GM19452 (cell line): ENCODE data around the gene ZNF598.

Source experiments
- ATAC-seq: cut with Tn5 transposase; IDR thresholded peaks from one replicate; pipeline ENCODE4 v1.9.1; 2021; ENCODE audit not compliant: unreplicated experiment

Gene ZNF598

DNA sequence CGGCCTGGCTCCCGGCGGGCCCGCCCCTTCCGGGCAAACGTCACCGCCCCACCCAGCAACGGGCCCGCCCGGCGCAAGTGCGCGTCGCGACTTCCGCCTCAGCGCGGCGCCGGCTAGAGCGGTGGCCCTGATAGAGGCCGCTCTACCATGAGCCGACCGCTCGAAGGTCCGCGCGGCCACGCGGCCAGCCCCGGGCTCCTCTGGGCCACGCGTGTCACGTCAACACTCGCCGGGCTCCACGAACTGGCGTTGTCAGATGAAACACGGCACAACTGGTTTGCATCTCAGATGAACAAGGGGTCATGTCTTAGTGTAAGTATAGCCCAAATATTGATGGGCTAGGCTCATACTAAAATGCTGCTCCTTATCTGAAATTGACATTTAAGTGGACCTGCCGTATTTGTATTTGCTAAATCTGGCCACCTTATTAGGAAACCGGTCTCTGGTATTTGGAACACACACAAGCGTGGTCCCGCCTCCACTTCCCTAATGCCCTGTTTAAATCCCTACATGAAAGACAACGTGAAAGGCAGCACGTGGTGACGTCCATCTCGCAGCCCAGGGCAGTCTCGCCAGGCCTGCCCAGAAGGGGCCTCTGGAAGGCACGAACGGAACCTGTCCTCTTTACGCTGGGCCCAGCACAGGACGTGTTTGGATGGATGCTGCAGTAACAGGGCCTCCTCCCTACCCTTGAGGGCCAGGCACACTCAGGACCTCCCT, at the start of gene ZNF598:
Gene ZNF598, minus strand, starts transcription at position 31 of the 720 bp plus-strand sequence.
- ATAC-seq, result peak; percentile 87

DNA sequence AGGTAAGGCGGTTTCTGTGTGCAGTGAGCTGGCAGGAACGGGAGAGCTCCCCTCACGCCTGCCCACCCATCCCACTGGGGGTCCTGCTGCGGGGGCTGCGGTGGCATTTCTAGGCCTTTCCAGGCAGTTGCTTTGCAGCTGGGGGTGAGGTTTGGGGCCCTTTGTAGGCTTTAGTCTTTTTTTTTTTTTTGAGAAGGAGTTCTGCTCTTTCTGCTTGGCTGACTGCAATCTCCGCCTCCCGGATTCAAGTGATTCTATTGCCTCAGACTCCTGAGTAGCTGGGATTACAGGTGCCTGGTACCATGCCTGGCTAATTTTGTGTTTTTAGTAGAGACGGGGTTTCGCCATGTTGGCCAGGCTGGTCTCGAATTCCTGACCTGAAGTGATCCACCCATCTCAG, 49.3 kb upstream of the ZNF598 start:
- no peak for ATAC-seq

DNA sequence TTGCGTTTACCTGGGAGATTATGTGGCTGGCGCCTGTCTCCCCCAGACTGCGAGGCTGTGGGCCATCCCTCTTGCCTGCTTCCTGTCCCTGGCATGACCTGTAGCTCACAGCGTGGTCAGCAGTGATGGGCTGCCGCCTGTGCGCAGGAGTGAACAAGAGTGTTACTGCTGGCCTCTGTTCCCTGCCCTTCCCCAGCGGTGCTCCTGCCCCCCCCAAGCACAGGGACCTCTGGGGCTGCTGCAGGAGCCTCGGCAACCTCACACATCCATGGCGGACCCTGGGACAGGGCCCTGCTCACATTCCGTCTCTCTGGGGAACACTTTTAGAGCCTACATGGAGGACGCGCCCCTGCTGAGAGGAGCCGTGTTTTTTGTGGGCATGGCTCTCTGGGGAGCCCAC, 48.8 kb upstream of the ZNF598 start:
- ATAC-seq, result no peak

DNA sequence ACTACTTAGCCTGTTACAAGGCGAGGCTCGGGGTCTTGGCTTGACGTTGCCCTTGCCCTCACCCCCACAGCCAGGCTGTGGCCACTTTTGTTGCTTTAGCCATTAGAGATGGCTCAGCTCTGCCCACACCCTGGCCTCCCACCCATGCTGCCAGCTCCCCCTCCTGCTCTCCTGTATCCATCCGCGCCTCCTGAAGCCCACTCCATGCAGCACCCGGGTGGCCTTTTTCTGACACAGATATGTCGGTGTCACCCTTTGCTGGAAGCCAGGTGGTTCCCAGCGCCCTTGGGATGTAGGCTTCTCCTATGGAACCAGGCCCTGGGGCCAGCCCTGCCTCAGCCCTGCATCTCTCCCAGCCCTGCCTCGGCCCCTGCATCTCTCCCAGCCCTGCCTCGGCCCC, 47.8 kb upstream of the ZNF598 start:
- no peak for ATAC-seq

DNA sequence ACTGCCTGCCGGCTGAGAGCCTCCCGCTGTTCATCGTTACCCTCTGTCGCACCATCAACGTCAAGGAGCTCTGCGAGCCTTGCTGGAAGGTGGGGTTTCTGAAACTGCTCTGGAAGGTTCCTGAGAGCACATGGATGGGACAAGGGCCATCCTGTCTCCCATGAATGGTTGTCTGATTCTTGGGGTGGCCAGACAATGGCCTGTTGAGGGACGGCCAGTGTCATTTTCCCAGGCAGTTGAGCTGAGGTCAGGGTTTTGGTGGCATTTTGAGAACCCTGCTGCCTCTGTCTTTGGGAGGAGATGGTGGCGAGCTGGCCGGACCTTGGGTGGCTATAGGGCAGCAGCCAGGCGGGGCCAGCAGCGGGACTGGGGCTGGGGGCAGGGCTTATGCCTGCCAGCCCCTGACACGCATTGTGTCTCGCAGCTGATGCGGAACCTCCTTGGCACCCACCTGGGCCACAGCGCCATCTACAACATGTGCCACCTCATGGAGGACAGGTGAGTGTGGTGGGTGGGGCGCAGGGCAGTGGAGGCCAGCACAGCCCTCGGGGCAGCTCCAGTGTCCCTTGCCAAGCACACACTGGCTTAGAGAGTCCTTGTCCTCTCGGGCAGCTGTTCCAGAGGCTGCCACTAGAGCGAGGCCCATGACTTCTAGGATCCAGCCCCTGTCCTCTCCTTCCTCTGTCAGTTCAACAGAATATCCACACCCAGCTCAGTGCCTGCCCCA, 47.2 kb upstream of the ZNF598 start:
- ATAC-seq, result no peak

DNA sequence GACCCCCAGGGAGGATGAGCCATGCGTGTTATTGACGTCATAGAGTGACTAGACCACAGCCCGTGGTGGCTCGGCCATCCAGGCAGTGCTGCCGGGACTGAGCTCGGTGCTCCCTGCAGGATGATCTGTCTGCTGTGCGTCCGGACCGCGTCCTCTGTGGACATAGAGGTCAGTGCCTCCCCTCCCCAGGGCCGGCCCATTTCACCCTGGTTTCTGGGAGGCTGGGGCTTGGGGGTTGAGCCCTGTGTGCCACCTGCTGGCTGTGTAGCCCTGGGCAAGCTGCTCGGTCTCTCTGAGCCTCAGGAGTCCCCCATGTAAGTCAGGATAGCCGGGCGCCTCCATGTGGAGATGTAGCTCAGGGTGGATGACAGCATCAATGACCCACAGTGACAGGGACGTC, 46.5 kb upstream of the ZNF598 start:
- ATAC-seq, result no peak

DNA sequence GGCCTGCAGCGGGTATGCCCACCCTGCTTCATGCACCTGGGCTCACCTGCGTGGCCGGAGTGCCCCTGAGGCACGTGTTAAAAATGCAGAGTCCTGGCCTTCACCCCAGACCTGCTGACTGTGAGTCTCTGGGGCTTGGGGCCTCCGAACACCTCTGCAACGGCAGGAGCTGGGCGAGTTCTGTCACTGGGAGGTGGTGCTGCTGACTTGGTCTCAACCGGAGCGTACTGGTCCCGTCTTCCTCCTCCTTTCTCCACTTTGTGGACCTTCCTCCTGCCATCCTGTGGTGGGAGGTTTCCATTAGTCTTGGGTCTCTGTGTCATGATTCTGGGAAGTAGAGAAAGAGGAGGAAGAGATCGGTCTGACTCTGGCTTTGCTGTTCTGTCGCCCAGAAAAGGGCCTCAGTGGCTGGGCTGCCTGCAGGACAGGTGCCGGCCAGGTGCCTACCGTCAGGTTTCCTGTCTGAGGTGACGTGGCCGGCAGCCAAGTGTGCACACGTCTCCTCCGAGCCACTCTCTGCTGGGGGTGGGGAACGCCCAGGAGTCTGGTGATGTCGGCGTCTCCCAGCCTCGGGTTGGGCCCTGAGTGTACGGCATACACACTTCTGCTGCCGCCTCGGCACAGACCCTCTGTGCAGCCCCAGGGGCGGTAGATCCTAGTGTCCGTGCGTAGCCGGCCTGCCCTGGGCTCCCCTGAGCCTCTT, 45.1 kb upstream of the ZNF598 start:
- ATAC-seq, result no peak

DNA sequence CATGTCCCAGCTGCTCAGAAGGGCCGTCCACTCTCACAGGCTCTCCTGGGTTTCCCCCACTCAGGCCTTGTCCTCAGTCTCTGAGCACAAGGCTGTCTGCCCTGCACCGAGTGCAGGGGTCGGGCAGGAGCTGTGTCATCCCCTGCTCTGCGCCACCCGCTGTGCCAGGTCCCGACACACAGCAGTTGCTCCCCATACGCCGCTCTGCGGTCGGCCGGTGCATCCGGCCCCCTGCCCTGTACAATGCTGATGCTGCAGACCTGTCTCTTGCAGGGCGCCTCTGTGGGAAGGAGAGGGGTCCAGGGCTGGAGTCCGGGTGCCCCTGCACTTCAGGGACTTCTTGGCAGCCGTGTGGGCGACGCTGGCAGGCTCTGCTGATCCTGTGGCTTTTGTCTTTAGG, 44.3 kb upstream of the ZNF598 start:
- ATAC-seq, result no peak

DNA sequence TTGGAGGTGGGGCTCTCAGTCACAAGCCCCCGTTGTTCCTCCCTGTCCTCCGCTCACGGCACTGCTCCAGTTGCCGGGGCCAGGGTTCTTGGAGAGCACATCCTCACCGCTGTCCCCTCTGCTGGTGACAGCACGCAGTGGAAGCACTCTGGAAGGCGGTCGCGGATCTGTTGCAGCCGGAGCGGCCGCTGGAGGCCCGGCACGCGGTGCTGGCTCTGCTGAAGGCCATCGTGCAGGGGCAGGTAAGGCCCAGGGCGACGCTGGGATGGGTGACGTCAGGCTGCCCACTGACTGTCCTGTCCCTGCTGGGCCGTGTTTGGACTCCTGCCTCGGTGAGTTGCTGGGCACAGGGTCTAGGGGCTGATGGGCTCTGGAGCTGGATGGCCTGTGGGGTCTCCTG, 43.6 kb upstream of the ZNF598 start:
- no peak for ATAC-seq

DNA sequence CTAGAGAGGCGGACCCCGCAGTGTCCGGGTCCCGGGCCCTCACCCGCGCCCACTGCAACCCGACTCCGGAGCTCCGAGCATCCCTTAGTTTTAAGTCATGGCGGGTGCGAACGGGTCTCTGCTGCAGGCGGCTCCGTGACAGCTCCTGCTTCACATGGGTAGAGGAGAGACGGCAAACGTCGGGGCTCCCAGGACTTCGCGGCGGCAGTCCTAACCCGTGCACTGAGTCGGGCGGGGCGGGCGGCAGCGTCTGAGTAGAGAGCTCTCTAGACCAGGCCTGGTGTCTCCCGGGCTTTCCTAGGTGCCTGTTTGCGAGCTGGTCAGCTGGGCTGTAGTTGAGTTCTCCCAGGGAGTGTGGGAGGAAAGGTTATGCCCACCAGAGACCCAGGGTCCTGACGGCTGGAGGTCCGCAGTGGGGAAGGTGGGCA, 38.5 kb upstream of the ZNF598 start:
- no peak for ATAC-seq

DNA sequence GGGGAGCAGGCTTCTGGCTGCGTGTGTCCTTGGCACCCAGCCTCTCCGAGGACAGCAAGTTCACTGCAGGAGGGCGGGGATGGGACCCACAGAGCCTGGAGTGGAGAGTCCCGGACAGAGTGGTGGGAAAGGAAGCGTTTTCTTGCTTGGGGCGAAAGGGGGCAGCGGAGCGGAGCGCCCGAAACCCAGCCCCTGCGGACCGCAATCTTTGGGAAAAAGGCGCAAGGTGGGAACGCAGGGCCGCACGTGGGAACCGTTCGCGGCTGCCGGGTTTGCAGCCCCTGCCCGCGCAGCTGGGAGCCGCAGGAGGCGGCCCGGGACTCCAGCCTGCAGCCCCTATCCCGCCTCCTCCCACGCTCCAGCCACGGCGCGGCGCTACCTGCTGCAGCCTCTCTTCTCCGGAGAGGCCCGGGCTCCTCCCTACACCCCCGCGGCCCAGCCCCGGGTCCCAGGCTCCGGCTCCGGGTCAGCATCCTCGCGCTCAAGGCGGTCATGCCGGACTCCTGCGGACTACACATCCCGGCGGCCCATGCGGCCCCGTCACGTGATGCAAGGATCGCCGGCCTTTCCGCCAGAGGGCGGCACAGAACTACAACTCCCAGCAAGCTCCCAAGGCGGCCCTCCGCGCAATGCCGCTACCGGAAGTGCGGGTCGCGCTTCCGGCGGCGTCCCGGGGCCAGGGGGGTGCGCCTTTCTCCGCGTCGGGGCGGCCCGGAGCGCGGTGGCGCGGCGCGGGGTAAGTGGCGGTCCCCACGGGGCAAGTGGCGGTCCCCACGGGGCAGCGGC, 37.9 kb upstream of the ZNF598 start, which contains the start of the genes NTHL1 and TSC2:
Gene NTHL1, minus strand, starts transcription at position 505 of the 786 bp plus-strand sequence. Its CDS starts 11 bp downstream, at position 494.
Gene TSC2, plus strand, starts transcription at position 656 of the 786 bp plus-strand sequence. CDS start 631 bp downstream, outside the sequence.
- peak; percentile 89 for ATAC-seq

DNA sequence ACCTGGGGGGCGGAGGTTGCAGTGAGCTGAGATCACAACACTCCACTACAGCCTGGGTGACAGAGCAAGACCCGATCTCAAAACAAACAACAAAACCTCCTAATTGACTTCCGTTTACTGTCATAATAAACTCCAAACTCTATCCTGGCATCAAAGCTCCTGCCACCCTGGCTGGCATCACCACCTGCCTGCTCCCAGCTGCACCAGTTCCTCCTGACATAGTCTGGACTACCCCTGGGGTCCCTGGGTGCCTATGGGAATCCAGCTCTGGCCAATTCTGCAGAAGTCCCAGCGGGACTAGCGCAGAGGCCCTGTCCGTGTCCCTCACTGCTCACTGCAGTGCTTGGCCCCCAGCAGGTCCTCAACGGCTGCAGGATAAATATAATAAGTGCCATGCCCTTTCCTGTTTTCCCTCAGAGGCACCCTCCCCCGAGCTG, 37.3 kb upstream of the ZNF598 start:
- ATAC-seq, result no peak

DNA sequence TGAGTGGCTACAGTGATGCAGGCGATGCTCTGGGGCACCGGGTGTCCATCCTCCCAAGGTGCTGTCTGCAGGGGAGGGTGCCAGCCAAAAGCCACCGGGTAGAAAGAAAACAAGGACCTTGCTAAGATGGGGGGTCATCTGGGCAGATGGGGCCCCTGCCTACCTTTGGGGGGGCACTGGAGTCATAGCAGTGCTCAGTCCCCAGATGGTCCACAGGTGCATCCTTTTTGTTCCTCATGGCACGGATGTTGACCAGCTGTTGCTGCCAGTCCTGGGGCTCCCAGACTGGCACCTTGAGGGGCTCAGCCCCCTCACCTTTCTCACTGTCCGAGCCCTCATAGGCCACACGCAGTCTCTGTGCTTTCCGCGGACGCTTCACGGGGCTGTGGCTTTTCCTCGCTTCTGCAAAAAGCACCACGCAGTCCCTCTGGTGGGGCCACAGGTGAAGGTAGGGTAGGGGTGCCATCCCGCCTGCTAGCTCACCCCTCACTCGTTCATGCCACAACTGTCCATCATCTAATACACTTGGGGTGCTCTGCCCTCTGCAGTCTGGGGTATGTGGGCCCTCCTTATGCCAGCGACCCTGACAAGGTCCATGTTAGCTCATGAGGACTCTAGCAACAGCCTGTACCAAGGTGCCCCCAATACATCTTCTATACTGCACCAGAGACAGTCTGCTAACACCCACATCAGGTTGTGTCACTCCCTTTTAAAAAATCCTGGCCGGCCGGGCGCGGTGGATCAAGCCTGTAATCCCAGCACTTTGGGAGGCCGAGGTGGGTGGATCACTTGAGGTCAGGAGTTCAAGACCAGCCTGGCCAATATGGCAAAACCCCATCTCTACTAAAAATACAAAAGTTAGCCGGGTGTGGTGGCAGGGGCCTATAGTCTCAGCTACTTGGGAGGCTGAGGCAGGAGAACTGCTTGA, 36.6 kb upstream of the ZNF598 start:
- ATAC-seq, result no peak

DNA sequence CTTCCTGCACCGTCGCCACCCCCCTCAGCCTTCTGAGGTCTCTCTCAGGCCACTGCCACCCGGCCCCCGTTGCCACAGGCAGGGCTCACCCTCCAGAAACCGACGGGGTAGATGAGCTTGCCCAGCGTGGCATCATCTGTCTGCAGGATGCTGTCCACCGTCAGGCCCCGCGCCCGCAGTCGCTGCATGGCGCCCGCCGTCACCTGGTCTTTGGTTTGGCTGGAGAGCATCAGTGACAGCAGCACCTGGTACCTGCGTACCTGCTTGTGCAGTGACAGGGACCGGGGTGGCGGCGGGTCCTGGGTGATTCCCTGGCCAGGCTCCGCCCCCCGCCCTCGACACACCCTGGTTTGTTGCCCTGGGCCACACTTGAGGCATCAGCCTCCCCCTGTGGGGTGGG, 34.9 kb upstream of the ZNF598 start:
- no peak for ATAC-seq

DNA sequence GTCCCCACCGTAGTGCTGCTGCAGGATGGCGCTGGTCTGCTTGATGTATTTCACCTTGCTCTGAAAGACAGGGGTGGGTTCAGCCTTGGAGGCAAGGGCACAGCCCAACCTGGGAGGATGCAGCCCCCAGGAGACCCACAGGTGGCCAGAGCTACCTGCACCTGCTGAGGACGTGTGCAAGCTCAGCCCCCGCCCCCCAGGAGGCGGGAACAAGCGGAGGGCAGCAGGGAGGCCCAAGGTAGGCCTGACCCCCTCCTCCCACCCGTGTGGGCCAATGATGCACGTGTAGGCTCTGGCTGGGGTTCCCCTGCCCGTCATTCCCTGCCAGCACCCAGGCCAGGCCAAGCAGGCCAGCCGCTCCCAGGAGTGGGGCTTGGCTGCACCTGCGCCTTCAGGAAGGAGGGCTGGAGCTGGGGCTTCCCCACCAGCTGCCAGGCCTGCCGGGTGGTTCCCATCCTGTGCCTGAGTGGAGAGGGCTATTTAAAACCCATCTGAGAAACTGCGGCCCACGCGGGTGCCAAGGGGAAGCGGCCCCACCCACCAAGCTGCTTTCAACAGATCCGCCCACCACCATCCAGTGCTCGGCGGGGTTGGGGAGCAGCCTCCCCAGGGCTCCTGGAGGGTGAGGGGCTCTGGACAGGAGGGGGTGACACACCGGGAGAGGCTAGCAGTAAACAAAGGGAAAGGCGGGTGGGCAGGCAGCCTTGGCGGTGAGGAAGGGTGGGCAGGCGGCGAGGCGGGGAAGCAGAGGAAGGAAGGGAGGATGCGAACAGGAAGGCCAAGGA, 34.2 kb upstream of the ZNF598 start:
- ATAC-seq, result no peak

DNA sequence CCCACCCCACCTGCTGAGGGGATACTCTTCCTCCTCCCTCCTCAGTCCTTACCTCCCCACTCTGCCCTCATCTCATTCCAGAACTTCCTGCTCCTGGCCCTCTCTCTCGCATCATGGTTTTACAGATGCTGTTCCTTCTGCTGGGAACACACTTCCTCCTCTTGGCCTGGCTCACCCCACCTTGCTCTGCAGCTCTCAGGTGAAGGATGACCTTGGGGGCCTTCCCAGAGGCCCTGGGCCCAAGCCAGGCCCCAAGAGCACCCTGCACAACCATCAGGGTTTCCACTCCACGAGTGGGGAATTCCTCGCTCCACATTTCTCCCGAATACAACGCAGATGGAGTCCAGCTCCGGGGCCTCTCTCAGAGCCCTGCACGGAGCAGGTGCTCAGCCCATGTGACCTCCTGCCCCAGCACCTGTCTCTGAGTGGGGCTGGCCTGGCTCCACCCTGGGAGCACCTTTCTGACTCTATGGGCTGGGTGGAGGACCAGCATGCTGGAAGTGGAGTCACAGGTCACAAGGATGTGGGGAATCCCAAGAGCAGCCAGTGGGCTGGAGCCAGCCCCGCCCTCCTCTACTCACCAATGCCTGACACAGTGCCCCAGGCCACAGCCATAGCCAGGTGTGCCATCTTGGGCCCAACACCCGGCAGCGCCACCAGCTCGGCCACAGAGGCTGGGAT, 33.5 kb upstream of the ZNF598 start:
- no peak for ATAC-seq

DNA sequence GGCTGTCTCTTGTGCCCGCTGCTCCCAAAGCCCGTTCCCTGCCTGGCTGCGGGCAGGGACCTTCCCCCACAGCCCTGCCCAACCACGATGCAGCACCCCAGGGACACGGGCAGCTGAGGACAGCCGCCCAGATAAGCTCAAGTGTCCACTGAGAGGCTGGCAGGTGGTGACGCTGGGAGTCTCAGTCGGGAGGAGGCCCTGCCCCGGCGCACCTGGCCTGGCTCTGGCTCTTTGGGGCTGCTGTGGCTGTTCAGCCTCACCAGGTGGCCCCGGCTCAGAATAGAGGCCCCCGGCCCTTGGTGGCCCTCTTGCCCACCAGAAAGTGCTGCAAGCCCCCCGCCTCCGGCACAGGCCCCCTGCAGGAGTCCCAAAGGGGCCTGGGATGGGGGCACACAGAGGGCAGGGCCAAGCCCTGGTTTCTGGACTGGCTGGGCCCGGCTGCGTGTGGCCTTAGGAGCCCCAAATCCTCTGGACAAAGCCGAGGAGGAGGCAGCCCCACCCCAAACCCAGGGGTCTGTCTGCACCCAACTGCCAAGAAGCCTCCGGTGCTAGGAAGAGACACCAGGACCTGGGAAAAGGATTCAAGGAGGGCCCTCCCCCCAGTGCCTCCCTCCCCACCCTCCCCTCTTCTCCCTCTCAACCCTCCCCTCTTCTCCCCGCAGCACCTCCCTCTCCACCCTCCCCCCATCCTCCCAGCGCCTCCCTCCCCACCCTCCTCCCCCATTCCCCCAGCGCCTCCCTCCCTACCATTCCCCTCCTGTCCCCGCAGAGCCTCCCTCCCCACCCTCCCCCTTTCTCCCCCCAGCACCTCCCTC, 32.8 kb upstream of the ZNF598 start:
- no peak for ATAC-seq
